HL-60 (cell line): ENCODE results near the gene SPTB.

Source experiments
- DNase-seq, 2 experiments: peaks; one replicate each; pipeline ENCODE4 v3.0.0-alpha.2; 2010 to 2020; ENCODE audit warnings: low read depth in 1 of 2, low spot score in 1 of 2
- H3K27ac ChIP-seq: fragments of 250-450 bp; sonication (Bioruptor Pico); replicated peaks from 2 replicates; pipeline ENCODE4 v1.5.1; 2020; ENCODE audit warnings: mild to moderate bottlenecking, moderate library complexity
- H3K27me3 ChIP-seq: fragments of 250-450 bp; sonication (Bioruptor Pico); 2 replicates; pipeline ENCODE4 v1.5.1; 2021; ENCODE audit warnings: mild to moderate bottlenecking, moderate library complexity; ENCODE audit not compliant: insufficient read depth, poor library complexity, severe bottlenecking
- H3K4me3 ChIP-seq: replicated peaks from 2 replicates; pipeline ENCODE4 v1.5.1; 2011; ENCODE audit warnings: mild to moderate bottlenecking, control low read depth, low read length; ENCODE audit not compliant: insufficient read depth
- CTCF ChIP-seq: IDR thresholded peaks from one replicate; pipeline ENCODE4 v1.5.1; 2011; ENCODE audit warnings: low read length, control low read depth, inconsistent platforms; ENCODE audit not compliant: insufficient read depth
- GABPA ChIP-seq: IDR thresholded peaks from 2 replicates; pipeline ENCODE4 v1.6.1; 2012; ENCODE audit warnings: low read depth
- POLR2AphosphoS5 ChIP-seq: IDR thresholded peaks from 2 replicates; pipeline ENCODE4 v1.6.1; 2012; ENCODE audit warnings: low read depth
- REST ChIP-seq: IDR thresholded peaks from 2 replicates; pipeline ENCODE4 v1.6.1; 2012; ENCODE audit warnings: low read depth; ENCODE audit not compliant: insufficient replicate concordance
- SPI1 ChIP-seq: IDR thresholded peaks from 2 replicates; pipeline ENCODE4 v1.6.1; 2012; ENCODE audit warnings: low read depth, mild to moderate bottlenecking, borderline replicate concordance

Gene SPTB

GRCh38 chr14:64868841-64869240, 10.9 kb downstream of the SPTB start:
- no peak overlapping the region for H3K4me3 ChIP-seq
- no peak overlapping the region for H3K27ac ChIP-seq
- TF ChIP-seq REST (no peak), POLR2AphosphoS5 (no peak), GABPA (no peak), CTCF (no peak), SPI1 (no peak)
- no peaks in the 10 kb centered on the region for H3K27me3 ChIP-seq
- DNase-seq, result no peak

GRCh38 chr14:64868379-64868778, 11.3 kb downstream of the SPTB start:
- no peak overlapping the region for H3K27ac ChIP-seq
- H3K4me3 ChIP-seq, result no peak overlapping the region
- H3K27me3 ChIP-seq, result no peaks in the 10 kb centered on the region
- TF ChIP-seq POLR2AphosphoS5 (no peak), REST (no peak), SPI1 (no peak), CTCF (no peak), GABPA (no peak)
- no peak for DNase-seq

GRCh38 chr14:64867182-64867581, 12.5 kb downstream of the SPTB start:
- H3K27ac ChIP-seq, result no peak overlapping the region
- DNase-seq, result no peak
- H3K4me3 ChIP-seq, result no peak overlapping the region
- H3K27me3 ChIP-seq, result no peaks in the 10 kb centered on the region
- TF ChIP-seq REST (no peak), GABPA (no peak), SPI1 (no peak), CTCF (no peak), POLR2AphosphoS5 (no peak)
